ENCODE data around the gene ENOX1.
A peak's percentile ranks its signal among the peaks of the same experiment; 100 is the strongest.

The ENOX1 gene

DNA sequence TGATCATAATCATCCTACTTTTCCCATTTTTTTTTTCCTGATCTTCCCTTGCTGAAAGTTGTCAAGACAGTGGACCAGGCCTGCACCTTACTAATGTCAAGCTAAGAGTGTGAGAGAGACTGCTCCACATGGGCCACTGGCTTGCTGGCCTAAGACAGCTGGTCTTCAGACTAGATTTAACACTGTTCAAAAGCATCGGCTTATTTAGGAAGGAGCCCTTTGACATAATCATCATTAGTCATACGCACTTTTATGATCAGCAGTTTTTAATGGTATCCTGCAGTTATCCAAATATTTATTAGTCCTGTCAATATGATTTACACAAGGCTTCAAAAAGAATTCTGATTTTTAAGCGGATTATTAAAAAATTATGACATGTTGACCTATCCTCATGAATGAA, 492.8 kb downstream of the ENOX1 start:
- DNase-seq (ENCODE audit: extremely low spot score) = no peak
- TF ChIP-seq, protein P1, sequence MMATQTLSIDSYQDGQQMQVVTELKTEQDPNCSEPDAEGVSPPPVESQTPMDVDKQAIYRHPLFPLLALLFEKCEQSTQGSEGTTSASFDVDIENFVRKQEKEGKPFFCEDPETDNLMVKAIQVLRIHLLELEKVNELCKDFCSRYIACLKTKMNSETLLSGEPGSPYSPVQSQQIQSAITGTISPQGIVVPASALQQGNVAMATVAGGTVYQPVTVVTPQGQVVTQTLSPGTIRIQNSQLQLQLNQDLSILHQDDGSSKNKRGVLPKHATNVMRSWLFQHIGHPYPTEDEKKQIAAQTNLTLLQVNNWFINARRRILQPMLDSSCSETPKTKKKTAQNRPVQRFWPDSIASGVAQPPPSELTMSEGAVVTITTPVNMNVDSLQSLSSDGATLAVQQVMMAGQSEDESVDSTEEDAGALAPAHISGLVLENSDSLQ (IDR thresholded peaks at IDR 0.05) = 0 out of 2 replicates have a peak, but pooled peaks have one; percentile 12
- TF ChIP-seq TARDBP (IDR thresholded peaks at IDR 0.05) (no peak), SP1 (IDR thresholded peaks at IDR 0.05) (no peak)
- ChIA-PET POLR2A (no interaction called here), CTCF (no interaction called here)

DNA sequence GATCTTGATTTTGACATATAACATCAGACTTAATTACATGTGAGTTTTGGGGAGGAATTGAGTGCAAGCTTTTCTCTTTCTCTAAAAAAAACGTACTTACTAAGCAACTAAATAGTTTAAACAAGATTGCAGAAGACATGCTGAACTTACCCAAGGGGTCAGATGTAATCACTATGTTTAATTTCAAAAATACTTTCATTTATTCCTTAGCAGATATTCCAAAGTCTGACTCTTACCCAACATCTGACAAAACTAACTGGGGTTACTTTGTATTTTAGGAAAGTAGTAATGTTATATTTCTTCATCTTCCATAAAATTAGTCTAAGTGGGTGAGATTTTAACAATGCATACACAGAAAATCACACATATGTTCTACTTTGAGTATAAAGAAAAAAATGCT, 493.2 kb downstream of the ENOX1 start:
- CTCF ChIA-PET = no interaction called here
- POLR2A ChIA-PET = interaction anchor here (0.6 kb wide), 1 partner anchor 9 kb away, joined by 3 read pairs; no protein-coding TSS in a partner anchor
- no peak for TF ChIP-seq ARNT (IDR thresholded peaks at IDR 0.05)
- no peak for TF ChIP-seq ELF4 (IDR thresholded peaks at IDR 0.05)
- no peak for TF ChIP-seq CTBP1 (IDR thresholded peaks at IDR 0.05; ENCODE audit: borderline replicate concordance)
- no peak for TF ChIP-seq L3MBTL2 (conservative IDR thresholded peaks at IDR 0.05)
- TF ChIP-seq SP1 (IDR thresholded peaks at IDR 0.05) = no peak
- TF ChIP-seq TARDBP (IDR thresholded peaks at IDR 0.05) = no peak
- TF ChIP-seq FOXA1 (IDR thresholded peaks at IDR 0.05) = no peak
- TF ChIP-seq NFRKB (IDR thresholded peaks at IDR 0.05) = no peak
- no peak for DNase-seq (ENCODE audit: extremely low spot score)

DNA sequence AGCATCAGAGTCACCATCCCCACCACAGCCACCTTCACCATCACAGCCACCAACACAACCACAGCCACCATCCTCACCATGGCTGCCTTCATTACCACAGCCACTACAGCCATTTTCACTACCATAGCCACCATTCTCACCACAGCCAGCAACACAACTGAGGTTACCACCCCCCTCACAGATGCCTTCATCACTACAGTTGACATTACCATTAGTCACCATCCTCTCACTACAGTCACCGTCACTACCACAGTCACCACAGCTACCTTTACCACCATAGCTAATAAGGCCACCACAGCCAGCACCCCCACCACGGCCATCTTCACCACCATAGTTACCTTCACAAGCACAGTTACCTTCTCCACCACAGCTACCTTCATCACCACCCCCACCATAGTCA, 493.8 kb downstream of the ENOX1 start:
- ChIA-PET POLR2A (interaction anchor here (0.6 kb wide), 1 partner anchor 9 kb away, joined by 3 read pairs; no protein-coding TSS in a partner anchor), CTCF (no interaction called here)
- TF ChIP-seq HDGF (IDR thresholded peaks at IDR 0.05; ENCODE audit: borderline replicate concordance) (no peak), FOXM1 (IDR thresholded peaks at IDR 0.05; ENCODE audit: borderline replicate concordance) (no peak), ZNF384 (IDR thresholded peaks at IDR 0.05) (no peak), BHLHE40 (IDR thresholded peaks at IDR 0.05; ENCODE audit: borderline replicate concordance) (no peak), ELF4 (IDR thresholded peaks at IDR 0.05) (no peak), CTBP1 (IDR thresholded peaks at IDR 0.05; ENCODE audit: borderline replicate concordance) (no peak), SUZ12 (IDR thresholded peaks at IDR 0.05) (no peak), FOXK2 (IDR thresholded peaks at IDR 0.05) (no peak)
- TF ChIP-seq, protein P1 (IDR thresholded peaks at IDR 0.05) = no peak
- DNase-seq (ENCODE audit: extremely low spot score) = no peak

GRCh38 chr13:43291287-43292060, 495.3 kb downstream of the ENOX1 start:
- ChIA-PET POLR2A (no interaction called here), CTCF (no interaction called here)
- DNase-seq (ENCODE audit: extremely low spot score) = no peak
- TF ChIP-seq FOXA1 (IDR thresholded peaks at IDR 0.05) (no peak), ELF4 (IDR thresholded peaks at IDR 0.05) (no peak), SP1 (IDR thresholded peaks at IDR 0.05) (no peak), ZNF384 (IDR thresholded peaks at IDR 0.05) (no peak), FOXM1 (IDR thresholded peaks at IDR 0.05; ENCODE audit: borderline replicate concordance) (no peak), LEF1 (IDR thresholded peaks at IDR 0.05; ENCODE audit: borderline replicate concordance) (no peak), L3MBTL2 (conservative IDR thresholded peaks at IDR 0.05) (no peak), CTBP1 (IDR thresholded peaks at IDR 0.05; ENCODE audit: borderline replicate concordance) (no peak), HDGF (IDR thresholded peaks at IDR 0.05; ENCODE audit: borderline replicate concordance) (no peak), FOXK2 (IDR thresholded peaks at IDR 0.05) (no peak), ARNT (IDR thresholded peaks at IDR 0.05) (no peak), NFRKB (IDR thresholded peaks at IDR 0.05) (no peak), SUZ12 (IDR thresholded peaks at IDR 0.05) (no peak), BHLHE40 (IDR thresholded peaks at IDR 0.05; ENCODE audit: borderline replicate concordance) (no peak), TARDBP (IDR thresholded peaks at IDR 0.05) (no peak)
- TF ChIP-seq, protein P1 (IDR thresholded peaks at IDR 0.05) = no peak

- DNase-seq (ENCODE audit: extremely low spot score) = no peak
- ChIA-PET CTCF (no interaction called here), POLR2A (no interaction called here)
- TF ChIP-seq FOXA1 (IDR thresholded peaks at IDR 0.05) (no peak), L3MBTL2 (conservative IDR thresholded peaks at IDR 0.05) (no peak), CTBP1 (IDR thresholded peaks at IDR 0.05; ENCODE audit: borderline replicate concordance) (no peak), TARDBP (IDR thresholded peaks at IDR 0.05) (no peak), FOXM1 (IDR thresholded peaks at IDR 0.05; ENCODE audit: borderline replicate concordance) (no peak), SP1 (IDR thresholded peaks at IDR 0.05) (no peak), ZNF384 (IDR thresholded peaks at IDR 0.05) (no peak), BHLHE40 (IDR thresholded peaks at IDR 0.05; ENCODE audit: borderline replicate concordance) (no peak), FOXK2 (IDR thresholded peaks at IDR 0.05) (no peak), HDGF (IDR thresholded peaks at IDR 0.05; ENCODE audit: borderline replicate concordance) (no peak), ARNT (IDR thresholded peaks at IDR 0.05) (no peak), LEF1 (IDR thresholded peaks at IDR 0.05; ENCODE audit: borderline replicate concordance) (no peak)
- TF ChIP-seq, protein P1 (IDR thresholded peaks at IDR 0.05) = no peak
Observed at GRCh38 chr13:43289470-43290255, 497.1 kb downstream of the ENOX1 start.
